ENCODE data around the gene CDNF. TPM values are rescaled to one million over a fixed set of nuclear protein-coding genes. Genes with fewer than 3 reads are reported as not detected.
"Not testable (repeated sequence)": the region's sequence is repeated elsewhere in the genome, so short reads cannot be mapped to it uniquely, and the experiment has no call there.

CDNF gene
- total RNA-seq, 1 donor from 2014 or later: 0.39 TPM

DNA sequence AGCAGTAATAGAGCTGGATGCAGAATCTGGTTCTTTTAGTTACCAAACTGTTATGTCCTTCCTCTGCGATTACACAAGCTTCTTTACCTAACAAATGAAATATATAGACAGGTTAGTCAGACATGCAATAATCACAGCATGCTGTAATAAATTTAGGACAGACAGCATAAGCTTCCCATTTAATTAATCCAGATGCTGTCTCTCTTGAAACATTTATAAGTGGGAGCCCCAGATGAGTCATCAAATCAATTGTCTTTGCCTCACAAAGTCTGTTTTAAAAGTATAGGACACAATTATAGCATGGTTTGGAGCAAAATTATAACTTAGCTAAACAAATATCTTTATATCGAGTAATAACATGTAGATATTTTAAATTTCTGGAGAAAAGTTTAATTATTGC, 1.6 kb downstream of the CDNF start:
- peaks cover 18% of the 10 kb centered on the region for H3K36me3 Mint-ChIP-seq (ENCODE audit: low read depth)
- H3K27ac Mint-ChIP-seq: no peak overlapping the region
- DNase-seq (ENCODE audit: low spot score): no peak
- H3K9me3 Mint-ChIP-seq: no peaks in the 10 kb centered on the region
- H3K4me3 Mint-ChIP-seq (ENCODE audit: low read depth): no peak overlapping the region
- intact Hi-C loops (cut with micrococcal nuclease): loop anchor here (5.0 kb wide), 3 partner anchors 249 to 299 kb away; no protein-coding TSS in a partner anchor
- H3K27me3 Mint-ChIP-seq (ENCODE audit: low read depth): no peaks in the 10 kb centered on the region
- peaks cover 16% of the 10 kb centered on the region for H3K4me1 Mint-ChIP-seq (ENCODE audit: low read depth)

DNA sequence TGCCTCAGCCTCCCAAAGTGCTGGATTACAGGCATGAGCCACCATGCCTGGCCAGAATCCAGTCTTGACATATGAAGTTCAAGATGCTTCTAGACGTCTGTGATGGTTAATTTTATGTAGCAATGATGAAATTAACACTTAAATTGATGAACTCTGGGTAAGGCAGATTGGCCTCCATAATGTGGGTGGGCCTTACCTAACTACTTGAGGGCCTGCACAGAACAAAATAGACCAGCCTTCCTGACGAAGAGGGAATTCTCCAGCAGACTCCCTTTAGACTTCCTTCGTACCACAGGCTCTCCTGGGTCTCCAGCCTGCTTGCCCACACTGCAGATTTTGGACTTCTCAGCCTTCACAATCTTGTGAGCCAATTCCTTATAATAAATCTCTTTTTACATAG, 4.7 kb downstream of the CDNF start:
- no peak for DNase-seq (ENCODE audit: low spot score)
- H3K4me1 Mint-ChIP-seq (ENCODE audit: low read depth): peaks cover 6% of the 10 kb centered on the region
- no peak overlapping the region for H3K27ac Mint-ChIP-seq
- no peaks in the 10 kb centered on the region for H3K27me3 Mint-ChIP-seq (ENCODE audit: low read depth)
- no peaks in the 10 kb centered on the region for H3K9me3 Mint-ChIP-seq
- intact Hi-C loops (cut with micrococcal nuclease): no loop called here
- no peak overlapping the region for H3K4me3 Mint-ChIP-seq (ENCODE audit: low read depth)
- H3K36me3 Mint-ChIP-seq (ENCODE audit: low read depth): no peaks in the 10 kb centered on the region

DNA sequence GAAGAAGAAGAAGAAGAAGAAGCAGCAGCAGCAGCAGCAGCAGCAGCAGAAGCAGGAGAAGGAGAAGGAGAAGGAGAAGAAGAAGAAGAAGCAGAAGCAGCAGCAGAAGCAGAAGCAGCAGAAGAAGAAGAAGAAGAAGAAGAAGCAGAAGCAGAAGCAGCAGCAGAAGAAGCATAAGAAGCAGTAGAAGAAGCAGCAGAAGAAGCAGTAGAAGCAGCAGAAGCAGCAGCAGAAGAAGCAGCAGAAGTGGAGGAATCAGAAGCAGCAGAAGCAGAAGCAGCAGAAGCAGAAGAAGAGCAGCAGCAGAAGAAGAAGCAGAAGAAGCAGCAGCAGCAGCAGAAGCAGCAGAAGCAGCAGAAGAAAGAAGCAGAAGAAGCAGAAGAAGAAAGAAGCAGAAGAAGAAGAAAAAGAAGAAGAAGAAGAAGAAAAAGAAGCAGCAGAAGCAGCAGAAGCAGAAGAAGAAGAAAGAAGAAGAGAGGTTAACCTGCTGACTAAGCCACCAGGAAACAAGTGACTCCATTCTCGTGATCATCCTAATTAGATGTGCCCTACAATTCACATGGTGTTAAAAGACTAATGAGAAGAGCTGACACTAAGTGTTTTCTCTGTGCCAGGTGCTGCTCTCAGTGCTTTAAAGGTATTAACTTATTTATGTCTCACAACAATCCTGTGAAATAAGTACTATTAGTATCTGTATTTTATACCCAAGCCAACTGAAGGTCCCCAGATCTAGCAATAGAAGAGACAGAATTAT, 11.6 kb downstream of the CDNF start:
- intact Hi-C loops (cut with micrococcal nuclease): no loop called here
- peaks cover 6% of the 10 kb centered on the region for H3K4me1 Mint-ChIP-seq (ENCODE audit: low read depth)
- DNase-seq (ENCODE audit: low spot score): no peak
- H3K4me3 Mint-ChIP-seq (ENCODE audit: low read depth): no peak overlapping the region
- H3K27ac Mint-ChIP-seq: no peak overlapping the region
- no peaks in the 10 kb centered on the region for H3K9me3 Mint-ChIP-seq
- H3K36me3 Mint-ChIP-seq (ENCODE audit: low read depth): no peaks in the 10 kb centered on the region
- H3K27me3 Mint-ChIP-seq (ENCODE audit: low read depth): peaks cover 16% of the 10 kb centered on the region

DNA sequence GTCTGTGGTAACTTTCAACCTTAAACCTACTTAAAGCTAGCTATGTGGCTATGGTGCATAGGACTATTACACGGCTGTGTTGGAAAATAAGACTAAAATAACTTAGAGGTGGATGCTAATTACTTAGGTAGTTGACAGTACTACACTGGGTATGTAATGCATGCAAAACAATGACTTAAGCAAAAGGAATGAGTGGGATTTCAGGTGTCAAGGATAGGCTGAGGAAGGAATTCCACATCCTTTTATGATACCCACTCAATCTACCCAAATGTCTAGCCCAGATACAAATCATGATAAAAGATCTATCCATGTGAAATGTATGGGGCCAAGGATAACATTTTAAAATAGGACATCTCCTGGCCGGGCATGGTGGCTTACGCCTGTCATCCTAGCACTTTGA, 13.9 kb downstream of the CDNF start:
- Mint-ChIP-seq H3K27ac (no peak overlapping the region), H3K27me3 (ENCODE audit: low read depth) (peaks cover 18% of the 10 kb centered on the region)

DNA sequence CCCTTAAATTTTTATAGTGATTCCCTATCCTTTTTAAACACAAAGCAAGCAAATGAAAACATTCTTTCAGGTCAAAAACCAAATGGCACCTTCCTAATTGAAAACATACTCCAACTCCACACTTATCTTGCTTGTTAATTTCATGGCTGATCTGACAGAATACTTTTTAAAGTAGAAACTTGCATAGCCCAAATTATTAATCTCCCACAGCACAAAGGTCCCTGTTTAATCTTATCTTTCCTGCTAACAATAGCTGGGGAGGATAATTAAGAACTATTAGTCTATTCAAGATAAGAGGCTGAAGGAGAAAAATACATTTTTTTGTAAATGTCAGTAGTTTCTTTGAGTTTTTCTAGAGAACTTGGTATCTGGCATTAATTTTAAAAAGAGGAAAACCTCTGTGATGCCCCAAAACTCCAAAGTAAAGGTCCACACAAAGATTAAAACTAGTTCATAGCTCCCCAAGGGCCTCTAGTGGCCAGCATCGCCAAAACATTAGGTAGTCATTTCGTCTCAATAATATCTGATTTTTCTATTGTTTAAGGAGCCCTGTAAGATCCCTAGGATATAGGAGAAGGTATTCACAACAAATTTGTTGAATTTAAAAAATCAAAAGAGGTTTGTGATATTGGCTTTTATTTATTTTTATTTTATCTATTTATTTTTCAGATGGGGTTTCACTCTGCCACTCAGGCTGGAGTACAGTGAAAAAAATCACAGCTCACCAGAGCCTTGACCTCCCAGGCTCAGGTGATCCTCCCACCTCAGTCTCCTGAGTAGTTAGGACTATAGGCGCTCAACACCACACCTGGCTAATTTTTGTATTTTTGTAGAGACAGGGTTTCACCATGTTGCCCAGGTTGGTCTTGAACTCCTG, 14.7 kb downstream of the CDNF start:
- Mint-ChIP-seq H3K9me3 (no peaks in the 10 kb centered on the region), H3K4me3 (ENCODE audit: low read depth) (no peak overlapping the region), H3K27me3 (ENCODE audit: low read depth) (peaks cover 18% of the 10 kb centered on the region), H3K27ac (no peak overlapping the region), H3K4me1 (ENCODE audit: low read depth) (peaks cover 17% of the 10 kb centered on the region), H3K36me3 (ENCODE audit: low read depth) (no peaks in the 10 kb centered on the region)
- intact Hi-C loops (cut with micrococcal nuclease): loop anchor here (1.0 to 5.0 kb wide), 3 partner anchors 216 to 324 kb away; no protein-coding TSS in a partner anchor
- DNase-seq (ENCODE audit: low spot score): no peak

More for the DNA sequence above, 13.9 kb downstream of the CDNF start:
- no peak for DNase-seq (ENCODE audit: low spot score)
- peaks cover 17% of the 10 kb centered on the region for H3K4me1 Mint-ChIP-seq (ENCODE audit: low read depth)
- H3K4me3 Mint-ChIP-seq (ENCODE audit: low read depth): no peak overlapping the region
- no peaks in the 10 kb centered on the region for H3K9me3 Mint-ChIP-seq
- no peaks in the 10 kb centered on the region for H3K36me3 Mint-ChIP-seq (ENCODE audit: low read depth)
- intact Hi-C loops (cut with micrococcal nuclease): loop anchor here (1.0 to 5.0 kb wide), 3 partner anchors 217 to 325 kb away; no protein-coding TSS in a partner anchor

DNA sequence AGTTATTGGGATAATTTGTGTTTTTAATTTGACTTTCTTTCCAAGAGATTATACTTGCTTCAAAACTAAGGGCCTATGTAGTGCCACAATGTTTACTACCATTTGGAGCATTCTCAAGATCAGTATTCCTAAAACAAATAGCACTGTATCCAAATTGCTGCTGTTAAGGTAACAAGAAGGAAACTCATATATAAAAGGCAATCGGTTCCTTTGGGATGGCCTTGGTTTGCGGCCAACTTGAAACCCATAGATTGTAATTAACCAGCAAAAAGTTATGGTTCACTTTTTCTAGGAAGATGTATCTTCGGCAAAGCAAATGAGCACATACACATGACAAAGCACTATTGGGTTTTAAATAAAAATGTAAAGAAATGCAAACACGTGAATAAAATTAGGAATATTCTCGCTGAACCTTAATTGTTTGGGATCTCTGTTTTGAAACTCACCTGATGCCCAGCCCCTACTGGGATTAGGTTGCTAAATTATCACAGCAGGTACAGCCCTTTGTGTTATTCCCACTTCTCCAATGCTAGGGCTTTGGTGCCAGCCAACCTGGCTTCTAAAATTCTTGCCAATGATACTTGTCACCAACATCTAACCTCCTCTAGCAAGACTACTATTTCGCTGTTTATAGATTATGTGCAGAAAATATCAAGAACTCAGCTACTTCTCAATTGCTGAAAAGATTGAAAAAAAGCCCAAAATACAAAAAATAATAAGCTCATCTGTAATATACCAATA, 16.0 kb downstream of the CDNF start:
- H3K4me1 Mint-ChIP-seq (ENCODE audit: low read depth): peaks cover 17% of the 10 kb centered on the region
- DNase-seq (ENCODE audit: low spot score): no peak
- no peaks in the 10 kb centered on the region for H3K9me3 Mint-ChIP-seq
- peaks cover 18% of the 10 kb centered on the region for H3K27me3 Mint-ChIP-seq (ENCODE audit: low read depth)
- H3K4me3 Mint-ChIP-seq (ENCODE audit: low read depth): no peak overlapping the region
- intact Hi-C loops (cut with micrococcal nuclease): loop anchor here (5.0 kb wide), 2 partner anchors 215 to 235 kb away; no protein-coding TSS in a partner anchor
- no peak overlapping the region for H3K27ac Mint-ChIP-seq
- H3K36me3 Mint-ChIP-seq (ENCODE audit: low read depth): no peaks in the 10 kb centered on the region

DNA sequence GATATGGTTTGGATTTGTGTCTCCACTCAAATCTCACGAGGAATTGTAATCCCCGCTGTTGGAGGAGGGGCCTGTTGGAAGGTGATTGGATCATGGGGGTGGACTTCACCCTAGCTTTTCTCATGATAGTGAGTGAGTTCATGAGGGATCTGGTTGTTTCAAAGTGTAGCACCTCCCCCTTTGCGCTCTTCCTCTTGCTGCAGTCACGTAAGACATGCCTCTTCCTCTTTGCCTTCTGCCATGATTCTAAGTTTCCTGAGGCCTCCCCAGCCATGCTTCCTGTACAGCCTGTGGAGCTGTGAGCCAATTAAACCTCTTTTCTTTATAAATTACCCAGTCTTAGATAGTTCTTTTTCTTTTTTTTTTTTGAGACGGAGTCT, 17.1 kb downstream of the CDNF start:
- H3K27ac Mint-ChIP-seq: no peak overlapping the region
- H3K9me3 Mint-ChIP-seq: no peaks in the 10 kb centered on the region
- H3K4me1 Mint-ChIP-seq (ENCODE audit: low read depth): peaks cover 15% of the 10 kb centered on the region
- intact Hi-C loops (cut with micrococcal nuclease): loop anchor here (5.0 kb wide), 2 partner anchors 213 to 233 kb away; no protein-coding TSS in a partner anchor
- peaks cover 10% of the 10 kb centered on the region for H3K27me3 Mint-ChIP-seq (ENCODE audit: low read depth)
- DNase-seq (ENCODE audit: low spot score): no peak
- H3K4me3 Mint-ChIP-seq (ENCODE audit: low read depth): no peak overlapping the region
- H3K36me3 Mint-ChIP-seq (ENCODE audit: low read depth): no peaks in the 10 kb centered on the region

DNA sequence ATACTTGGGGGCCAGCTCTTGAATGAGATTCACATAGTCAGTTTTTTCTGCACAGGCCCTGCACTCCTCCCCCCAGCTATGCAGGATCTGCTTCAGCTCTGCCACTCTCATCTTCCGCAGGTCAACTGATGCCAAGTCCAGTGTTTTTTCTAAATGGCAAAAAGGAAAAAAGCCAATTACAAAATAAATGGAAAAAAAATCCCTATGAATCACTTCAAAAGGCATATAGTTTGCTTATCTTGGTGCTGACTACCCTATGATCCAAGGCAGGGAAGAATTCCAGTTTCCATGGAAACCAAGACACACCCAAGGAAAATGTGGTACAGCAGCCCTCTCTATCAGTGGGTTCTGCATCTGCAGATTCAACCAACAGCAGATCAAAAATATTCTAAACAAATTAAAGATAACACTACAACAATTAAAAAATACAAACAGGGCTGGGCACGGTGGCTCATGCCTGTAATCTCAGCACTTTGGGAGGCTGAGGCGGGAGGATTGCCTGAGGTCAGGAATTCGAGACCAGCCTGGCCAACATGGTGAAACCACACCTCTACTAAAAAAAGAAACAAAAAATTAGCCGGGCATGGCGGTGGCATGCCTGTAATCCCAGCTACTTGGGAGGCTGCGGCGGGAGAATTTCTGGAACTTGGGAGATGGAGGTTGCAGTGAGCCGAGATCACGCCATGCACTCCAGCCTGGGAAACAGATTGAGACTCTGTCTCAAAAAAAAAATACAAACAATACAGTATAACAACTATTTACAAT, 17.6 kb downstream of the CDNF start:
- DNase-seq (ENCODE audit: low spot score): no peak
- Mint-ChIP-seq H3K4me1 (ENCODE audit: low read depth) (peaks cover 15% of the 10 kb centered on the region), H3K27me3 (ENCODE audit: low read depth) (peaks cover 4% of the 10 kb centered on the region), H3K36me3 (ENCODE audit: low read depth) (no peaks in the 10 kb centered on the region), H3K4me3 (ENCODE audit: low read depth) (no peak overlapping the region), H3K27ac (no peak overlapping the region), H3K9me3 (no peaks in the 10 kb centered on the region)
- intact Hi-C loops (cut with micrococcal nuclease): loop anchor here (5.0 kb wide), 2 partner anchors 213 to 233 kb away; no protein-coding TSS in a partner anchor

DNA sequence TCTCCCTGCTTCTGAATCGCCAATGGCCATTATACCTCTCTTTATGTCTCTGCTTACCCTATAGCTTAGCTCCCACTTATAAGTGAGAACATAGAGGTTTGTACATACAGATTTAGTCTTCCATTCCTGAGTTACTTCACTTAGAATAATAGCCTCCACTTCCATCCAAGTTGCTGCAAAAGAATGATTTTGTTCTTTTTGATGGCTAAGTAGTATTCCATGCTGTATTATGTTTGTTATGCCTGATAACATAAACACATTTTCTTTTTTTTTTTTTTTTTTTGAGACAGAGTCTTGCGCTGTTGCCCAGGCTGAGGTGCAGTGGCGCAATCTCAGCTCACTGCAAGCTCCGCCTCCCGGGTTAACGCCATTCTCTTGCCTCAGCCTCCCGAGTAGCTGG, 21.1 kb downstream of the CDNF start:
- H3K4me3 Mint-ChIP-seq (ENCODE audit: low read depth); H3K27ac Mint-ChIP-seq; DNase-seq (ENCODE audit: low spot score); H3K27me3 Mint-ChIP-seq (ENCODE audit: low read depth); H3K9me3 Mint-ChIP-seq; H3K36me3 Mint-ChIP-seq (ENCODE audit: low read depth); intact Hi-C loops (cut with micrococcal nuclease): not testable (repeated sequence)
- H3K4me1 Mint-ChIP-seq (ENCODE audit: low read depth): peaks cover 21% of the 10 kb centered on the region

DNA sequence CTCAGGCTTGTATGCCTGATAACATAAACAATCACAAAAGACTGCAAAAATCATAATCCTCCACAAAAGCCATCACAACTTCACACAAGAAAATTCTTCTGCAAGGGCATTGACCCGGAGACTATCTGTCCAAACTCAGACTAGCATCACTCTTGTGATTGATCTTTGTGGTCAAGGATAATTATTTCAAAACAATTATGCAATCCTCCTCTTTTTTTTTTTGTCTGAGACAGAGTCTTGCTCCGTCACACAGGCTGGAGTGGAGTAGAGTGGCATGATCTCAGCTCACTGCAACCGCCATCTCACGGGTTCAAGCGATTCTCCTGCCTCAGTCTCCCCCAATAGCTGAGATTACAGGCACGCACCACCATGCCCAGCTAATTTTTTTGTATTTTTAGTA, 22.2 kb downstream of the CDNF start:
- H3K36me3 Mint-ChIP-seq (ENCODE audit: low read depth): no peaks in the 10 kb centered on the region
- H3K27me3 Mint-ChIP-seq (ENCODE audit: low read depth): peaks cover 2% of the 10 kb centered on the region
- H3K27ac Mint-ChIP-seq: no peak overlapping the region
- no peak for DNase-seq (ENCODE audit: low spot score)
- H3K9me3 Mint-ChIP-seq: no peaks in the 10 kb centered on the region
- peaks cover 24% of the 10 kb centered on the region for H3K4me1 Mint-ChIP-seq (ENCODE audit: low read depth)
- no peak overlapping the region for H3K4me3 Mint-ChIP-seq (ENCODE audit: low read depth)
- intact Hi-C loops (cut with micrococcal nuclease): no loop called here

DNA sequence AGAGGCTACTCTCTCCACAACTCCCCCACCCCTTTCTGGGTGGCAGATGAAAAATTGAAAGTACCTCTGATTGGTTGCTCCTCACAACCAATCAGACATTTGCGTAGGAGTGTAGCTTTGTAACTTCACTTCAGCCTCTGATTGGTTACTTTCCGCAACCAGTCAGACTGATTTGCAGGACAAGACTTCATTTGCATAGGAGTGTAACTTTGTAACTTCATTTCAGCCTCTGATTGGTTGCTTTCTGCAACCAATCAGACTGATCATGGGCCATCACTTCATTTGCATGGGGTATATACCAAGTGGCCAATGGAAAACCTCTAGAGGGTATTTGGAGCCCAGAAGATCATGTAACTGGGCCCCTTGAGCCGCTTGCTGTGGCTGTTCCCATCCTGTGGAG, 25.6 kb downstream of the CDNF start:
- Mint-ChIP-seq H3K4me3 (ENCODE audit: low read depth) (no peak overlapping the region), H3K36me3 (ENCODE audit: low read depth) (no peaks in the 10 kb centered on the region), H3K27ac (no peak overlapping the region), H3K4me1 (ENCODE audit: low read depth) (peaks cover 15% of the 10 kb centered on the region), H3K27me3 (ENCODE audit: low read depth) (no peaks in the 10 kb centered on the region), H3K9me3 (no peaks in the 10 kb centered on the region)
- no peak for DNase-seq (ENCODE audit: low spot score)
- intact Hi-C loops (cut with micrococcal nuclease): no loop called here
